HepG2 (cell line): Measurements from ENCODE around the gene SPAG9. TPM values are rescaled to one million over a fixed set of nuclear protein-coding genes. Genes with fewer than 3 reads are reported as not detected.

Source experiments
- ELK4 ChIP-seq: sonication (generic); formaldehyde crosslinking; IDR thresholded peaks from 2 replicates; pipeline ENCODE4 v1.9.0; 2021; ENCODE audit warnings: missing genetic modification reagents, borderline replicate concordance
- HHEX ChIP-seq: IDR thresholded peaks from 2 replicates; pipeline ENCODE4 v1.6.1; 2016; ENCODE audit warnings: control low read depth
- JARID2 ChIP-seq: sonication (generic); formaldehyde crosslinking; IDR thresholded peaks from 2 replicates; pipeline ENCODE4 v1.8.1; 2023; ENCODE audit warnings: missing genetic modification reagents, inconsistent platforms; ENCODE audit not compliant: insufficient replicate concordance
- JUN ChIP-seq: sonication (generic); formaldehyde crosslinking; IDR thresholded peaks from 2 replicates; pipeline ENCODE4 v1.4.0; 2020; ENCODE audit warnings: mild to moderate bottlenecking, missing genetic modification reagents
- NFE2L2 ChIP-seq: fragments of 150-350 bp; IDR thresholded peaks from 2 replicates; pipeline ENCODE4 v1.6.1; 2014; ENCODE audit warnings: low read length
- NFIC ChIP-seq: IDR thresholded peaks from 2 replicates; pipeline ENCODE4 v1.6.1; 2012; ENCODE audit warnings: mild to moderate bottlenecking, low read length, inconsistent platforms
- NFYB ChIP-seq: sonication (generic); formaldehyde crosslinking; IDR thresholded peaks from 2 replicates; pipeline ENCODE4 v1.4.0; 2020; ENCODE audit warnings: missing genetic modification reagents
- SP5 ChIP-seq: IDR thresholded peaks from 2 replicates; pipeline ENCODE4 v1.6.1; 2016; ENCODE audit warnings: low read depth, borderline replicate concordance
- TARDBP ChIP-seq: sonication (generic); formaldehyde crosslinking; IDR thresholded peaks from 2 replicates; pipeline ENCODE4 v1.8.0; 2022; ENCODE audit warnings: mild to moderate bottlenecking, missing genetic modification reagents
- YEATS2 ChIP-seq: sonication (generic); formaldehyde crosslinking; IDR thresholded peaks from 2 replicates; pipeline ENCODE4 v1.4.0; 2020; ENCODE audit warnings: missing genetic modification reagents, borderline replicate concordance
- ZBTB34 ChIP-seq: sonication (generic); formaldehyde crosslinking; IDR thresholded peaks from 2 replicates; pipeline ENCODE4 v1.8.0; 2022; ENCODE audit warnings: mild to moderate bottlenecking, missing genetic modification reagents
- ZBTB7B ChIP-seq: sonication (generic); formaldehyde crosslinking; IDR thresholded peaks from 2 replicates; pipeline ENCODE4 v1.4.0; 2020; ENCODE audit warnings: missing genetic modification reagents
- ZMYM3 ChIP-seq: sonication (generic); formaldehyde crosslinking; IDR thresholded peaks from 2 replicates; pipeline ENCODE4 v1.5.1; 2020; ENCODE audit warnings: mild to moderate bottlenecking, missing genetic modification reagents
- ZNF124 ChIP-seq: sonication (generic); formaldehyde crosslinking; IDR thresholded peaks from 2 replicates; pipeline ENCODE4 v1.4.0; 2020; ENCODE audit warnings: missing genetic modification reagents
- ZNF33B ChIP-seq: sonication (generic); formaldehyde crosslinking; IDR thresholded peaks from 2 replicates; pipeline ENCODE4 v1.5.1; 2020; ENCODE audit warnings: mild to moderate bottlenecking, missing genetic modification reagents
- ZNF484 ChIP-seq: sonication (generic); formaldehyde crosslinking; IDR thresholded peaks from 2 replicates; pipeline ENCODE4 v1.5.1; 2020; ENCODE audit warnings: mild to moderate bottlenecking, low read depth, missing genetic modification reagents, borderline replicate concordance
- ZNF562 ChIP-seq: sonication (generic); formaldehyde crosslinking; IDR thresholded peaks from 2 replicates; pipeline ENCODE4 v1.8.0; 2022; ENCODE audit warnings: missing genetic modification reagents, borderline replicate concordance
- ZNF614 ChIP-seq: IDR thresholded peaks from 2 replicates; pipeline ENCODE4 v1.6.1; 2018; ENCODE audit warnings: missing biosample characterization, missing genetic modification reagents, inconsistent platforms, borderline replicate concordance
- ZNF737 ChIP-seq: sonication (generic); formaldehyde crosslinking; IDR thresholded peaks from 2 replicates; pipeline ENCODE4 v1.5.0; 2020; ENCODE audit warnings: missing genetic modification reagents, mild to moderate bottlenecking, borderline replicate concordance
- ZNF781 ChIP-seq: sonication (generic); formaldehyde crosslinking; IDR thresholded peaks from 2 replicates; pipeline ENCODE4 v1.5.1; 2020; ENCODE audit warnings: borderline replicate concordance, mild to moderate bottlenecking, missing genetic modification reagents; ENCODE audit errors: not compliant biosample characterization
- ZNF816 ChIP-seq: sonication (generic); formaldehyde crosslinking; IDR thresholded peaks from 2 replicates; pipeline ENCODE4 v1.8.0; 2022; ENCODE audit warnings: missing genetic modification reagents, mild to moderate bottlenecking, borderline replicate concordance
- polyA plus RNA-seq, 8 experiments: library from polyadenylated mRNA; depleted of rRNA in 3 of 8; stranded (reverse) in 7 of 8; unstranded in 1 of 8; fragments of >200 nt; fragmentation: Illumina TruSeq in 4 of 8; extraction: Trizol in 4 of 8; gene quantifications; 2 replicates each; pipeline versions ENCODE4 v1.2.1 to v1.2.3, GENCODE V29; 2011 to 2016; ENCODE audit warnings: low read depth in 4 of 8, missing spikeins in 1 of 8, mixed read lengths in 1 of 8; ENCODE audit not compliant: insufficient read depth in 1 of 8
- total RNA-seq, 5 experiments: library from RNA; depleted of rRNA; stranded (reverse); fragments of >200 nt; fragmentation: Illumina TruSeq; extraction: Trizol; gene quantifications; 2 replicates each; pipeline ENCODE4 v1.2.3, GENCODE V29; 2016; ENCODE audit warnings: low read depth in 1 of 5
- TF ChIP-seq, protein P1 (sequence below): sonication (generic); formaldehyde crosslinking; IDR thresholded peaks from 2 replicates; pipeline ENCODE4 v1.9.0; 2021; ENCODE audit warnings: missing genetic modification reagents, borderline replicate concordance

SPAG9 gene
- total and polyA plus RNA-seq, 2 of the 13 experiments (the other 11 are each of a cell fraction or from before 2014, with no cell fraction given), result 43.2 to 78.6 TPM

GRCh38 chr17:50944054-50944901, 176.4 kb downstream of the SPAG9 start (continued):
- TF ChIP-seq, protein P1, sequence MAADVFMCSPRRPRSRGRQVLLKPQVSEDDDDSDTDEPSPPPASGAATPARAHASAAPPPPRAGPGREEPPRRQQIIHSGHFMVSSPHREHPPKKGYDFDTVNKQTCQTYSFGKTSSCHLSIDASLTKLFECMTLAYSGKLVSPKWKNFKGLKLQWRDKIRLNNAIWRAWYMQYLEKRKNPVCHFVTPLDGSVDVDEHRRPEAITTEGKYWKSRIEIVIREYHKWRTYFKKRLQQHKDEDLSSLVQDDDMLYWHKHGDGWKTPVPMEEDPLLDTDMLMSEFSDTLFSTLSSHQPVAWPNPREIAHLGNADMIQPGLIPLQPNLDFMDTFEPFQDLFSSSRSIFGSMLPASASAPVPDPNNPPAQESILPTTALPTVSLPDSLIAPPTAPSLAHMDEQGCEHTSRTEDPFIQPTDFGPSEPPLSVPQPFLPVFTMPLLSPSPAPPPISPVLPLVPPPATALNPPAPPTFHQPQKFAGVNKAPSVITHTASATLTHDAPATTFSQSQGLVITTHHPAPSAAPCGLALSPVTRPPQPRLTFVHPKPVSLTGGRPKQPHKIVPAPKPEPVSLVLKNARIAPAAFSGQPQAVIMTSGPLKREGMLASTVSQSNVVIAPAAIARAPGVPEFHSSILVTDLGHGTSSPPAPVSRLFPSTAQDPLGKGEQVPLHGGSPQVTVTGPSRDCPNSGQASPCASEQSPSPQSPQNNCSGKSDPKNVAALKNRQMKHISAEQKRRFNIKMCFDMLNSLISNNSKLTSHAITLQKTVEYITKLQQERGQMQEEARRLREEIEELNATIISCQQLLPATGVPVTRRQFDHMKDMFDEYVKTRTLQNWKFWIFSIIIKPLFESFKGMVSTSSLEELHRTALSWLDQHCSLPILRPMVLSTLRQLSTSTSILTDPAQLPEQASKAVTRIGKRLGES (CRISPR knock-in tag), result no peak; the same call in 1 of the 2 replicates
- TF ChIP-seq ZNF124 (peak; percentile 94), ZNF737 (CRISPR knock-in tag) (no peak), NFIC (no peak; the same call in 1 of the 2 replicates), ZBTB7B (CRISPR knock-in tag) (peak; percentile 96), ZMYM3 (peak; percentile 89), SP5 (CRISPR knock-in tag) (peak; percentile 99), NFE2L2 (no peak), HHEX (CRISPR knock-in tag) (peak; percentile 59; the same call in 1 of the 2 replicates), JUN (CRISPR knock-in tag) (peak; percentile 77; the same call in 1 of the 2 replicates), ZNF33B (CRISPR knock-in tag) (peak; percentile 81), ZNF816 (peak; percentile 99), ELK4 (CRISPR knock-in tag) (no peak), JARID2 (CRISPR knock-in tag) (no peak), ZNF484 (CRISPR knock-in tag) (no peak), YEATS2 (CRISPR knock-in tag) (peak; percentile 81; the same call in 1 of the 2 replicates), ZNF562 (CRISPR knock-in tag) (no peak; the same call in 1 of the 2 replicates), ZNF614 (CRISPR knock-in tag) (peak; percentile 96), ZBTB34 (CRISPR knock-in tag) (peak; percentile 72; the same call in 1 of the 2 replicates), TARDBP (CRISPR knock-in tag) (peak; percentile 95), ZNF781 (CRISPR knock-in tag) (peak; percentile 21), NFYB (peak; percentile 44)
